Hepatocyte (in vitro differentiated cells): Measurements from ENCODE around the gene TRAM2.

Experiments
- EZH2phosphoT487 ChIP-seq: fragments of 200-600 bp; sonication (generic); IDR thresholded peaks from one replicate; pipeline ENCODE4 v1.6.1; 2018; ENCODE audit warnings: antibody characterized with exemption, mild to moderate bottlenecking, low read depth, moderate library complexity; ENCODE audit not compliant: unreplicated experiment, severe bottlenecking
- TF ChIP-seq, protein P1 (sequence below): fragments of 200-600 bp; sonication (generic); IDR thresholded peaks from 2 replicates; pipeline ENCODE4 v1.5.1; 2016; ENCODE audit warnings: antibody characterized with exemption, mild to moderate bottlenecking; ENCODE audit not compliant: poor library complexity

DNA sequence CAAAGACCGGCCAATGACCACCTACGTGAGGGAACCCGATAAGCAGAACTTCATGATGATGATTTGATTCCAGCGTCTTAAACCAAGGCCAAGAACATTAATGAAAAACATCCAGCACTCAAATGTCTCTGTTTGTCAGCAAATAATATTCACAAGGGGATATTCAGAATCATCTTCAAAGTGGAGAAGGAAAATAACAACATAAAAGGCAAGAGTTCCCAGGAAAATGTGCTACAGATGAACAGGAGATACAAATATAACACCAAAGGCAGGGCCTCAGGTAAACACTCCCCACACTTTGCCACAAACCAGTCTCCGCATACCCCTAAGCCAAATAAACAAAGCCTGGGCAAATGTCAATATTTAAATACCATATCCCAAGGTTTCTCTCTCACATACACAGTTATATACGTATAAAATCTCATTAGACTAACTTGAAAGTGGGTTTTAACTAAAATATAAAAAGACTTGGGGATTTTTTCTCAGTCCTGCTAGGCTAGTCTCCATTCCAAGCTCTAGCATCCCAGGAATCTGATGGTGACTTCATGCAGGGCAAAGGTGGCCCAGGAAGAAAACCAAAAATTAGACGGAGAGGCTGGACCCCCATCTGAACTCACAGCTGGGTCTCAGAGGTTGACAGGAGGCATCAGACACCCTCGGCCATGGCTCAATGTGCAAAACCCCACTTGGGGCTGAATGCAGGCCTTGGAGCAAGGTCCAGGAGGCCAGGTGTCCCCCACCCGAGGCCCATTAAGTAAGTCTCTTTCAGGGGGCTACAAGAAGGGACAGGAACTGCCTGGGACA, 32.1 kb downstream of the TRAM2 start:
- TF ChIP-seq, protein P1, sequence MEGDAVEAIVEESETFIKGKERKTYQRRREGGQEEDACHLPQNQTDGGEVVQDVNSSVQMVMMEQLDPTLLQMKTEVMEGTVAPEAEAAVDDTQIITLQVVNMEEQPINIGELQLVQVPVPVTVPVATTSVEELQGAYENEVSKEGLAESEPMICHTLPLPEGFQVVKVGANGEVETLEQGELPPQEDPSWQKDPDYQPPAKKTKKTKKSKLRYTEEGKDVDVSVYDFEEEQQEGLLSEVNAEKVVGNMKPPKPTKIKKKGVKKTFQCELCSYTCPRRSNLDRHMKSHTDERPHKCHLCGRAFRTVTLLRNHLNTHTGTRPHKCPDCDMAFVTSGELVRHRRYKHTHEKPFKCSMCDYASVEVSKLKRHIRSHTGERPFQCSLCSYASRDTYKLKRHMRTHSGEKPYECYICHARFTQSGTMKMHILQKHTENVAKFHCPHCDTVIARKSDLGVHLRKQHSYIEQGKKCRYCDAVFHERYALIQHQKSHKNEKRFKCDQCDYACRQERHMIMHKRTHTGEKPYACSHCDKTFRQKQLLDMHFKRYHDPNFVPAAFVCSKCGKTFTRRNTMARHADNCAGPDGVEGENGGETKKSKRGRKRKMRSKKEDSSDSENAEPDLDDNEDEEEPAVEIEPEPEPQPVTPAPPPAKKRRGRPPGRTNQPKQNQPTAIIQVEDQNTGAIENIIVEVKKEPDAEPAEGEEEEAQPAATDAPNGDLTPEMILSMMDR: no peak
- TF ChIP-seq EZH2phosphoT487: no peak
